ENCODE measurements around the gene ICAM2. TPM values are rescaled to one million over a fixed set of nuclear protein-coding genes. Genes with fewer than 3 reads are reported as not detected.

ICAM2 gene
- total and polyA plus RNA-seq, 2 donors (not counting 1 experiment from before 2014, with no cell fraction given) = 48.7 to 149 TPM

- DNase-seq = no peak
Measured at GRCh38 chr17:63984651-63985386, 35.6 kb downstream of the ICAM2 start.

More at GRCh38 chr17:63984651-63985386, 35.6 kb downstream of the ICAM2 start:
- H4K20me1 ChIP-seq (ENCODE audit: control insufficient read depth, insufficient read depth, low read length, poor library complexity, severe bottlenecking) = no peaks in the 10 kb centered on the region
- ATAC-seq (ENCODE audit: low read depth) = peak; percentile 80
- no peaks in the 10 kb centered on the region for H3K36me3 ChIP-seq (replicated peaks in 1 of 2; ENCODE audit: control extremely low read depth in 1 of 2, control insufficient read depth in 1 of 2, extremely low read depth in 1 of 2, insufficient read depth in 2 of 2, low read length in 1 of 2)
- no peaks in the 10 kb centered on the region for H3K27me3 ChIP-seq (replicated peaks in 1 of 4; ENCODE audit: control extremely low read depth in 1 of 4, control insufficient read depth in 3 of 4, insufficient read depth in 4 of 4, low read length in 3 of 4)
- H3K4me1 ChIP-seq (ENCODE audit: control insufficient read depth in 2 of 2, insufficient read depth in 2 of 2, low read length in 2 of 2) = peaks cover 8 to 17% of the 10 kb centered on the region in 2 donors
- H3K4me3 ChIP-seq (ENCODE audit: control extremely low read depth in 1 of 5, extremely low read depth in 1 of 5, insufficient read depth in 1 of 5, low read depth in 2 of 5, low read length in 4 of 5) = no peak overlapping the region
- no peak overlapping the region for H3K9ac ChIP-seq (ENCODE audit: low read length)
- peaks cover 7% of the 10 kb centered on the region for H3K9me3 Mint-ChIP-seq (ENCODE audit: insufficient read depth)
- ChIA-PET POLR2A (interaction anchor here (0.5 to 0.6 kb wide), 3 partner anchors 36 to 66 kb away, joined by 4 read pairs; partner anchors contain the start of gene ICAM2), CTCF (interaction anchor here (0.7 to 5.1 kb wide), 15 partner anchors 9 to 223 kb away, joined by 3 to 21 read pairs (median 5); partner anchors contain the start of genes CSHL1 and ICAM2)
- peaks cover 0 to 21% (median 5%) of the 10 kb centered on the region in 3 donors for H3K9me3 ChIP-seq (ENCODE audit: control extremely low read depth in 1 of 3, control insufficient read depth in 2 of 3, insufficient read depth in 1 of 3, low read length in 2 of 3)
- TF ChIP-seq EZH2 (IDR thresholded peaks at IDR 0.05; ENCODE audit: borderline replicate concordance, insufficient read depth, low read depth, low read length, poor library complexity, severe bottlenecking) (no peak), CTCF (IDR thresholded peaks at IDR 0.05) (no peak)
- no peak overlapping the region for H3K27ac Mint-ChIP-seq
- no peaks in the 10 kb centered on the region for H3K27me3 Mint-ChIP-seq
- no peaks in the 10 kb centered on the region for H3K79me2 ChIP-seq (ENCODE audit: control insufficient read depth, insufficient read depth, low read length)
- H3K4me3 Mint-ChIP-seq = no peak overlapping the region
- no peak overlapping the region for H3K27ac ChIP-seq (ENCODE audit: low read length in 2 of 2)
- intact Hi-C loops (cut with micrococcal nuclease) = no loop called here
- 90% methylated on average over 10 of the region's 16 CpGs for WGBS (ENCODE audit: insufficient coverage)
- H2AFZ ChIP-seq (ENCODE audit: insufficient read depth, low read depth, low read length, poor library complexity, severe bottlenecking) = no peak overlapping the region
- H3K4me1 Mint-ChIP-seq = peaks cover 19% of the 10 kb centered on the region
- H3K4me2 ChIP-seq (replicated peaks; ENCODE audit: low read depth, low read length, poor library complexity, severe bottlenecking) = no peak overlapping the region
